ENCODE data around the gene GLOD5. TPM values are rescaled to one million over a fixed set of nuclear protein-coding genes. Genes with fewer than 3 reads are reported as not detected.

Gene GLOD5
- under 1 TPM in 2 of 6 donors, not detected in 4; 0.37 to 0.72 TPM for total RNA-seq
- under 1 TPM; 0.57 to 0.99 TPM for polyA plus RNA-seq

DNA sequence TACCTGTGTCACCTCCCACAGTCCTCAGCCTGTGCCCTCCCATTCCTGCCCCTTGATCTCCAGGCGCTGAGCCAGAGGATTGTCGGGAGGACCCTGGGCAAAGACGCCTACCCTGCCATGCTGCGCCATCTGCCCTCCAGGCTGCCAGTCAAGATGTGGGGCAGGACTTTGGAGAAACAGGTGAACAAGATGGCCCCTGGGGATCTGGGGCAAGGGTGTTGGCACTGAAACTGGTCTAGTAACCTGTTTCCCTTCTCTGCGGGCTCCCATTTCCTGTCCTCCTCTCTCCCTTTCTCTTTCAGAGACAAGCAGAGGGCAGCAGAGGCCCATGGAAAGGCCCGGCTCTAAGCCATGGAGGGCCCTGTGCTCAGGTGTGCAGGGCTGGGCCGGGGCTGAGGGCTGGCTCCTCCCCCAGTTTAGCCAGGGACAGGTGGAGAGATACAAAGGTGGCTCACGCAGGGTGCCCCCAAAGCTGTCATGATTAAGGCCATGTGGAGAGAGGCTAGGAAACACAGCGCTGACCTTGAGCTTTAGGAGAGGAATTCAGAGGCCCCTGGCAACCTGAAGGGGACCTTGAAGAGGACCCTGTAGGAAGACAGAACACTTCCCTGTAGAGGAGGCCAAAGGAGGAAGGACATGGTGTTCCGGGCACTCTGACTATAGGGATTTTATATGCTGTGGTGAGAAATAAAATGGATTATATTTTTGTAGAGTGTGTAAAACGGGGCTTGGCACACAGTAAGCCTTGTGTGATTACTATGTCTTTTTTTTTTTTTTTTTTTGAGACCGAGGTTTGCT is at the start of gene GLOD5:
Gene GLOD5 (plus strand): TSS at position 74 of the 798 bp plus-strand sequence. CDS start 44 bp downstream, at position 118.
- DNase-seq = peak; percentile 53 to 81 (median 67)
- Histone ChIP-seq H3K4me3 (no peak within 1 kb of the TSS), H3K9me3 (no peaks in the 10 kb centered on the region), H3K27ac (peak within 1 kb of the TSS in 3 of 4 donors; percentile 7 to 42 (median 28)), H3K27me3 (peaks cover 0 to 8% (median 0%) of the 10 kb centered on the region in 4 donors), H3K4me1 (no peaks in the 10 kb centered on the region), H3K36me3 (no peaks in the 10 kb centered on the region)
- no peak for FAIRE-seq
- intact Hi-C loops (cut with DNase I) = no loop called here
- peak; percentile 97 to 100 (median 98) for ATAC-seq
- 25 to 41% methylated on average over 11 to 12 of the region's 12 CpGs for WGBS, 2 donors
- no peak for TF ChIP-seq CTCF (IDR thresholded peaks at IDR 0.05)

DNA sequence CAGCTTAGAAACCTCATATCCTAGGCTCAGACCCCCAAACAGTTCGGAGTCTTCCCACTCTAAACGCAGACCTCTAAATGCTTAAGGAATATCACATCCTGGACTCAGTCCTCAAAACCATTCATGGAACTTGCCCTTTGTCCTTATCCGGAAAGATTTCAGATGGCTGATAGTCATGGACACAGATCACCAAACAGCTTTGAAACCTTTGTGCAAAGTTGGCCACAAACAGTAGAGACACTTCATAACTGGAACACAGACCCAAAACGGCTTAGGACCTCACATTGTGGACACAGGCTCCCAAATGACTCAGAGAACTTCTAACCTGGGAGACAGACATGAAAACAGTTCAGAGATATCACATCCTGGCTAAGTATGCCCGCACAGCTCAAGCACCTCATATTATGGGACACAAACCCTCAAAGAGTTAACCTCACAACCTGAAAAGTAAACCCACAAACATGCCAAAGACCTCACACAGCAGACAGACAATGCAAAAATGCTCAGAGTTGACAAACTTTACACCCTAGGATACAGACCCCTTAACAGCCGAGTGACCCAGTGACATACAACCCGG is 49.5 kb upstream of the GLOD5 start:
- ATAC-seq = no peak
- no peak for FAIRE-seq
- H3K4me1 ChIP-seq = no peaks in the 10 kb centered on the region
- intact Hi-C loops (cut with DNase I) = no loop called here
- DNase-seq = no peak
- H3K27me3 ChIP-seq = no peaks in the 10 kb centered on the region
- TF ChIP-seq CTCF (IDR thresholded peaks at IDR 0.05) = no peak
- H3K9me3 ChIP-seq = no peaks in the 10 kb centered on the region
- H3K27ac ChIP-seq = no peak overlapping the region
- no peak overlapping the region for H3K4me3 ChIP-seq
- 53 to 63% methylated on average over 7 of the region's 7 CpGs for WGBS, 2 donors
- no peaks in the 10 kb centered on the region for H3K36me3 ChIP-seq

GRCh38 chrX:48713847-48714246 is 47.7 kb upstream of the GLOD5 start:
- Histone ChIP-seq H3K4me1 (no peaks in the 10 kb centered on the region), H3K4me3 (no peak overlapping the region), H3K27me3 (no peaks in the 10 kb centered on the region), H3K9me3 (no peaks in the 10 kb centered on the region), H3K36me3 (no peaks in the 10 kb centered on the region), H3K27ac (no peak overlapping the region)
- WGBS, 2 donors = 58 to 74% methylated on average over 2 of the region's 2 CpGs
- intact Hi-C loops (cut with DNase I) = no loop called here
- TF ChIP-seq CTCF (IDR thresholded peaks at IDR 0.05) = no peak
- no peak for DNase-seq
- FAIRE-seq = no peak
- no peak for ATAC-seq

- H3K4me3 ChIP-seq = no peak overlapping the region
- TF ChIP-seq CTCF (IDR thresholded peaks at IDR 0.05) = no peak
- no peaks in the 10 kb centered on the region for H3K36me3 ChIP-seq
- DNase-seq = no peak
- 47 to 50% methylated on average over 5 of the region's 5 CpGs for WGBS, 2 donors
- no peaks in the 10 kb centered on the region for H3K27me3 ChIP-seq
- no peak for ATAC-seq
- FAIRE-seq = no peak
- intact Hi-C loops (cut with DNase I) = no loop called here
- H3K9me3 ChIP-seq = no peaks in the 10 kb centered on the region
- H3K27ac ChIP-seq = no peak overlapping the region
- H3K4me1 ChIP-seq = no peaks in the 10 kb centered on the region
These were observed 47.0 kb upstream of the GLOD5 start for GRCh38 chrX:48714573-48714972.

DNA sequence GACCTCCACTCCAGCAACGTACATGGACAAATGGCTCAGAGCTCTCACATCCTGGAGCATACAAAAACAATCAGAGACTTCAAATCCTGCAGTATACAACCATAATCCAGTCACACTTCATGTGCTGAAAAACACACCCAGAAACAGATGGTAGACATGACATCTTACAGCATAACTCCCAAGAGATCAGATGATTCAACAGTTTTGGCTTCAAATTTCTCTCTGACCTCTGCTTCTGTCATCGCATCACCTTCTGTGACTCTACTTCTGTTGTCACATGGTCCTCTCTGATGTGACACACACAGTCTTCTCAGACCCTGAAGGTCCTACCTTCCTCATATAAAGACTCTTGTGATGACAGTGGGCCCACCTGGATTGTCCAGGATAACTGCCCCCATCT is 46.5 kb upstream of the GLOD5 start:
- Histone ChIP-seq H3K9me3 (no peaks in the 10 kb centered on the region), H3K4me1 (no peaks in the 10 kb centered on the region), H3K27ac (no peak overlapping the region), H3K36me3 (no peaks in the 10 kb centered on the region), H3K27me3 (no peaks in the 10 kb centered on the region), H3K4me3 (no peak overlapping the region)
- FAIRE-seq (no peak), DNase-seq (no peak), ATAC-seq (no peak)
- intact Hi-C loops (cut with DNase I) = no loop called here
- 58 to 59% methylated on average over 2 of the region's 2 CpGs for WGBS, 2 donors
- TF ChIP-seq CTCF (IDR thresholded peaks at IDR 0.05) = no peak
